Vagina (tissue), 2 donors: ENCODE results near the gene HRH1.
"Not testable (repeated sequence)": the region's sequence is repeated elsewhere in the genome, so short reads cannot be mapped to it uniquely, and the experiment has no call there.

Experiments used
- CTCF ChIP-seq, 3 experiments: fragments of 450-650 bp in 2 of 3; fragments of 200-600 bp in 1 of 3; sonication (generic) in 1 of 3; IDR thresholded peaks; one replicate each; pipeline ENCODE4 v1.5.1; 2017 to 2019; ENCODE audit warnings: antibody characterized with exemption in 3 of 3, mild to moderate bottlenecking in 2 of 3, moderate library complexity in 2 of 3
- POLR2A ChIP-seq, 2 donors: fragments of 450-650 bp; IDR thresholded peaks; one replicate each; pipeline ENCODE4 v1.6.1; 2017; ENCODE audit warnings: antibody characterized with exemption in 2 of 2, mild to moderate bottlenecking in 2 of 2, moderate library complexity in 2 of 2

GRCh38 chr3:11131886-11132285 is 22.4 kb upstream of the HRH1 start:
- not testable (repeated sequence) for TF ChIP-seq POLR2A, CTCF (IDR thresholded peaks at IDR 0.05)
